GM23338 (cell line): ENCODE data around the gene PLPP4. TPM values are rescaled to one million over a fixed set of nuclear protein-coding genes. Genes with fewer than 3 reads are reported as not detected.

Experiments used
- ATAC-seq: fragments of 200-7000 bp; cut with Tn5 transposase; 3 replicates; pipeline ENCODE4 v1.9.1; 2020
- DNase-seq: peaks from one replicate; pipeline ENCODE4 v3.0.0-alpha.2; 2015; ENCODE audit warnings: low spot score
- H2AFZ ChIP-seq: fragments of 200-600 bp; sonication (generic); 2 replicates; pipeline ENCODE4 v1.8.0; 2016; ENCODE audit warnings: antibody characterized with exemption, mild to moderate bottlenecking, moderate library complexity
- H3F3A ChIP-seq: fragments of 200-600 bp; sonication (generic); replicated peaks from 2 replicates; pipeline ENCODE4 v1.8.0; 2017; ENCODE audit warnings: antibody characterized with exemption, mixed run types, low read depth
- H3K27ac ChIP-seq: fragments of 200-600 bp; sonication (generic); 2 replicates; pipeline ENCODE4 v1.6.1; 2016; ENCODE audit warnings: low read depth
- H3K27me3 ChIP-seq: fragments of 200-600 bp; sonication (generic); 2 replicates; pipeline ENCODE4 v1.8.0; 2016; ENCODE audit warnings: mild to moderate bottlenecking, mixed run types, moderate library complexity; ENCODE audit not compliant: insufficient read depth
- H3K36me3 ChIP-seq: fragments of 200-600 bp; sonication (generic); 2 replicates; pipeline ENCODE4 v1.8.0; 2016; ENCODE audit warnings: mild to moderate bottlenecking; ENCODE audit not compliant: insufficient read depth
- H3K4me1 ChIP-seq: fragments of 200-600 bp; sonication (generic); 2 replicates; pipeline ENCODE4 v1.8.0; 2016; ENCODE audit warnings: mild to moderate bottlenecking, moderate library complexity; ENCODE audit not compliant: insufficient read depth
- H3K4me2 ChIP-seq: fragments of 200-600 bp; sonication (generic); 2 replicates; pipeline ENCODE4 v1.7.1; 2017; ENCODE audit warnings: mixed run types
- H3K4me3 ChIP-seq: fragments of 200-600 bp; sonication (generic); 2 replicates; pipeline ENCODE4 v1.6.1; 2016; ENCODE audit warnings: mixed run types
- H3K79me2 ChIP-seq: fragments of 200-600 bp; sonication (generic); replicated peaks from 2 replicates; pipeline ENCODE4 v1.8.0; 2017; ENCODE audit warnings: mild to moderate bottlenecking; ENCODE audit not compliant: insufficient read depth
- H3K9me2 ChIP-seq: fragments of 200-600 bp; sonication (generic); 2 replicates; pipeline ENCODE4 v1.8.0; 2017; ENCODE audit not compliant: insufficient read depth
- H4K20me1 ChIP-seq: fragments of 200-600 bp; sonication (generic); replicated peaks from 2 replicates; pipeline ENCODE4 v1.8.0; 2017; ENCODE audit warnings: mild to moderate bottlenecking; ENCODE audit not compliant: insufficient read depth
- H3K27ac Mint-ChIP-seq: 2 replicates; pipeline ENCODE4 v1.8.0; 2020; ENCODE audit warnings: inconsistent platforms, mild to moderate bottlenecking, moderate library complexity, mixed read lengths
- H3K27me3 Mint-ChIP-seq: 3 replicates; pipeline ENCODE4 v1.8.0; 2022; ENCODE audit warnings: low read depth, mild to moderate bottlenecking, moderate library complexity, mixed read lengths, inconsistent platforms; ENCODE audit not compliant: insufficient read depth, poor library complexity
- H3K36me3 Mint-ChIP-seq: 3 replicates; pipeline ENCODE4 v1.8.0; 2021; ENCODE audit warnings: low read depth, mild to moderate bottlenecking, inconsistent platforms, moderate library complexity, mixed read lengths
- H3K4me1 Mint-ChIP-seq: 3 replicates; pipeline ENCODE4 v1.8.0; 2020; ENCODE audit warnings: mild to moderate bottlenecking, inconsistent platforms, mixed read lengths
- H3K4me3 Mint-ChIP-seq: 3 replicates; pipeline ENCODE4 v1.8.0; 2021; ENCODE audit warnings: moderate library complexity, mild to moderate bottlenecking, inconsistent platforms, mixed read lengths
- H3K9me3 Mint-ChIP-seq: 3 replicates; pipeline ENCODE4 v1.8.0; 2020; ENCODE audit warnings: moderate library complexity, mild to moderate bottlenecking, inconsistent platforms, mixed read lengths
- CREB1 ChIP-seq: fragments of 250-450 bp; sonication (Bioruptor Pico); IDR thresholded peaks from 2 replicates; pipeline ENCODE4 v1.5.0; 2020; ENCODE audit warnings: low read depth, mild to moderate bottlenecking, moderate library complexity
- EZH2phosphoT487 ChIP-seq: fragments of 200-600 bp; sonication (generic); IDR thresholded peaks from one replicate; pipeline ENCODE4 v1.8.1; 2018; ENCODE audit warnings: antibody characterized with exemption; ENCODE audit not compliant: unreplicated experiment
- JUNB ChIP-seq: IDR thresholded peaks from one replicate; pipeline ENCODE4 v1.6.1; 2016; ENCODE audit warnings: antibody characterized with exemption; ENCODE audit not compliant: unreplicated experiment
- STAT1 ChIP-seq: IDR thresholded peaks from one replicate; pipeline ENCODE4 v1.6.1; 2016; ENCODE audit warnings: antibody characterized with exemption; ENCODE audit not compliant: unreplicated experiment
- ZNF114 ChIP-seq: fragments of 250-450 bp; sonication (Bioruptor Pico); IDR thresholded peaks from 2 replicates; pipeline ENCODE4 v1.5.0; 2020; ENCODE audit warnings: mild to moderate bottlenecking, moderate library complexity
- ZNF331 ChIP-seq: fragments of 250-450 bp; sonication (Bioruptor Pico); IDR thresholded peaks from 2 replicates; pipeline ENCODE4 v1.5.0; 2020; ENCODE audit warnings: low read depth, mild to moderate bottlenecking, moderate library complexity
- ZNF462 ChIP-seq: fragments of 250-450 bp; sonication (Bioruptor Pico); IDR thresholded peaks from 2 replicates; pipeline ENCODE4 v1.5.0; 2020; ENCODE audit warnings: mild to moderate bottlenecking, moderate library complexity
- polyA plus RNA-seq: library from polyadenylated mRNA; unstranded; fragments of >200 nt; fragmentation: Nextera tagmentation; extraction: Ambion mirVana; gene quantifications from 2 replicates; pipeline ENCODE4 v1.2.1, GENCODE V29; 2016
- total RNA-seq: library from RNA; depleted of rRNA; stranded (reverse); fragments of >200 nt; shearing (Covaris generic); gene quantifications from 2 replicates; pipeline ENCODE4 v1.2.3, GENCODE V29; 2014
- TF ChIP-seq, protein P1 (sequence below), 2 experiments: fragments of 200-600 bp in 1 of 2; sonication (generic) in 1 of 2; conservative IDR thresholded peaks; 2 replicates each; pipeline versions ENCODE4 v1.5.1 to v1.6.1; 2016 to 2017; ENCODE audit warnings: antibody characterized with exemption in 2 of 2, low read depth in 2 of 2, mild to moderate bottlenecking in 2 of 2, moderate library complexity in 1 of 2
- TF ChIP-seq, protein P2 (sequence below): IDR thresholded peaks from one replicate; pipeline ENCODE4 v1.6.1; 2018; ENCODE audit warnings: antibody characterized with exemption; ENCODE audit not compliant: unreplicated experiment
- TF ChIP-seq, protein P3 (sequence below): IDR thresholded peaks from 2 replicates; pipeline ENCODE4 v1.6.1; 2016; ENCODE audit warnings: antibody characterized with exemption

The PLPP4 gene
- total and polyA plus RNA-seq, 2 experiments from 2014 or later = 0.24 to 0.31 TPM

DNA sequence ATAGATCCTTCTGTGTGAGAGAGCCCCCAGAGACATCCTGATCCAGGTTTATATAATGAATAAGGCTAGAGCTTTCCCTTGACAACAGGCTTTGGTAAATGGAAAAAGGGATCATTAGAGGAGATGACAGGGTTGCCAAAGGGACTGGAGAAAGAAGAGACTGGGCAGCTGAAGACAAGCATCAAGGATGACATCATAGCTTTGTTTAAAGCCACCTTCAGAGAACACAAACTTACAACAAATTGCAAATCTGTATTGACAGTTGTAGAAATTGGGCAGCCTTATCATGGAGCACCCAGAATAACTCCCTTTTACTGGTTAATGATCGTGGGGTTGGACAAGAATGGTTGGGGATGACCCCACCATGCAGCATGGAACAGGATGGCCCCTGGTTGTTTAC, 3.7 kb upstream of the PLPP4 start:
- Mint-ChIP-seq H3K4me1 (peaks cover 10% of the 10 kb centered on the region; the same call in 2 of the 3 replicates), H3K36me3 (no peaks in the 10 kb centered on the region), H3K27ac (no peak overlapping the region), H3K9me3 (peaks cover 2% of the 10 kb centered on the region; the same call in 2 of the 3 replicates), H3K4me3 (no peak overlapping the region), H3K27me3 (peaks cover 23% of the 10 kb centered on the region)
- Histone ChIP-seq H3K4me2 (no peak overlapping the region), H3F3A (no peaks in the 10 kb centered on the region), H3K4me1 (0 out of 2 replicates have a peak, but pooled peaks cover 4% of the 10 kb centered on the region), H3K36me3 (no peaks in the 10 kb centered on the region), H3K9me2 (no peaks in the 10 kb centered on the region), H3K27ac (no peak overlapping the region), H4K20me1 (no peaks in the 10 kb centered on the region), H2AFZ (no peak overlapping the region), H3K4me3 (no peak overlapping the region), H3K79me2 (no peaks in the 10 kb centered on the region), H3K27me3 (peaks cover 32% of the 10 kb centered on the region)
- DNase-seq (no peak), ATAC-seq (no peak)
- no peak for TF ChIP-seq EZH2phosphoT487
- TF ChIP-seq, protein P1, sequence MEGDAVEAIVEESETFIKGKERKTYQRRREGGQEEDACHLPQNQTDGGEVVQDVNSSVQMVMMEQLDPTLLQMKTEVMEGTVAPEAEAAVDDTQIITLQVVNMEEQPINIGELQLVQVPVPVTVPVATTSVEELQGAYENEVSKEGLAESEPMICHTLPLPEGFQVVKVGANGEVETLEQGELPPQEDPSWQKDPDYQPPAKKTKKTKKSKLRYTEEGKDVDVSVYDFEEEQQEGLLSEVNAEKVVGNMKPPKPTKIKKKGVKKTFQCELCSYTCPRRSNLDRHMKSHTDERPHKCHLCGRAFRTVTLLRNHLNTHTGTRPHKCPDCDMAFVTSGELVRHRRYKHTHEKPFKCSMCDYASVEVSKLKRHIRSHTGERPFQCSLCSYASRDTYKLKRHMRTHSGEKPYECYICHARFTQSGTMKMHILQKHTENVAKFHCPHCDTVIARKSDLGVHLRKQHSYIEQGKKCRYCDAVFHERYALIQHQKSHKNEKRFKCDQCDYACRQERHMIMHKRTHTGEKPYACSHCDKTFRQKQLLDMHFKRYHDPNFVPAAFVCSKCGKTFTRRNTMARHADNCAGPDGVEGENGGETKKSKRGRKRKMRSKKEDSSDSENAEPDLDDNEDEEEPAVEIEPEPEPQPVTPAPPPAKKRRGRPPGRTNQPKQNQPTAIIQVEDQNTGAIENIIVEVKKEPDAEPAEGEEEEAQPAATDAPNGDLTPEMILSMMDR (conservative IDR thresholded peaks at IDR 0.05; ENCODE audit: low read depth in 2 of 2) = no peak
- TF ChIP-seq, protein P2, sequence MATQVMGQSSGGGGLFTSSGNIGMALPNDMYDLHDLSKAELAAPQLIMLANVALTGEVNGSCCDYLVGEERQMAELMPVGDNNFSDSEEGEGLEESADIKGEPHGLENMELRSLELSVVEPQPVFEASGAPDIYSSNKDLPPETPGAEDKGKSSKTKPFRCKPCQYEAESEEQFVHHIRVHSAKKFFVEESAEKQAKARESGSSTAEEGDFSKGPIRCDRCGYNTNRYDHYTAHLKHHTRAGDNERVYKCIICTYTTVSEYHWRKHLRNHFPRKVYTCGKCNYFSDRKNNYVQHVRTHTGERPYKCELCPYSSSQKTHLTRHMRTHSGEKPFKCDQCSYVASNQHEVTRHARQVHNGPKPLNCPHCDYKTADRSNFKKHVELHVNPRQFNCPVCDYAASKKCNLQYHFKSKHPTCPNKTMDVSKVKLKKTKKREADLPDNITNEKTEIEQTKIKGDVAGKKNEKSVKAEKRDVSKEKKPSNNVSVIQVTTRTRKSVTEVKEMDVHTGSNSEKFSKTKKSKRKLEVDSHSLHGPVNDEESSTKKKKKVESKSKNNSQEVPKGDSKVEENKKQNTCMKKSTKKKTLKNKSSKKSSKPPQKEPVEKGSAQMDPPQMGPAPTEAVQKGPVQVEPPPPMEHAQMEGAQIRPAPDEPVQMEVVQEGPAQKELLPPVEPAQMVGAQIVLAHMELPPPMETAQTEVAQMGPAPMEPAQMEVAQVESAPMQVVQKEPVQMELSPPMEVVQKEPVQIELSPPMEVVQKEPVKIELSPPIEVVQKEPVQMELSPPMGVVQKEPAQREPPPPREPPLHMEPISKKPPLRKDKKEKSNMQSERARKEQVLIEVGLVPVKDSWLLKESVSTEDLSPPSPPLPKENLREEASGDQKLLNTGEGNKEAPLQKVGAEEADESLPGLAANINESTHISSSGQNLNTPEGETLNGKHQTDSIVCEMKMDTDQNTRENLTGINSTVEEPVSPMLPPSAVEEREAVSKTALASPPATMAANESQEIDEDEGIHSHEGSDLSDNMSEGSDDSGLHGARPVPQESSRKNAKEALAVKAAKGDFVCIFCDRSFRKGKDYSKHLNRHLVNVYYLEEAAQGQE = no peak
- TF ChIP-seq, protein P3, sequence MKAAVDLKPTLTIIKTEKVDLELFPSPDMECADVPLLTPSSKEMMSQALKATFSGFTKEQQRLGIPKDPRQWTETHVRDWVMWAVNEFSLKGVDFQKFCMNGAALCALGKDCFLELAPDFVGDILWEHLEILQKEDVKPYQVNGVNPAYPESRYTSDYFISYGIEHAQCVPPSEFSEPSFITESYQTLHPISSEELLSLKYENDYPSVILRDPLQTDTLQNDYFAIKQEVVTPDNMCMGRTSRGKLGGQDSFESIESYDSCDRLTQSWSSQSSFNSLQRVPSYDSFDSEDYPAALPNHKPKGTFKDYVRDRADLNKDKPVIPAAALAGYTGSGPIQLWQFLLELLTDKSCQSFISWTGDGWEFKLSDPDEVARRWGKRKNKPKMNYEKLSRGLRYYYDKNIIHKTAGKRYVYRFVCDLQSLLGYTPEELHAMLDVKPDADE = no peak
- no peak for TF ChIP-seq ZNF331
- no peak for TF ChIP-seq CREB1 (CRISPR knock-in tag)
- no peak for TF ChIP-seq ZNF114 (CRISPR knock-in tag)
- no peak for TF ChIP-seq STAT1

GRCh38 chr10:120453886-120454285, 3.1 kb upstream of the PLPP4 start:
- Histone ChIP-seq H3F3A (no peaks in the 10 kb centered on the region), H3K4me2 (no peak overlapping the region), H3K9me2 (no peaks in the 10 kb centered on the region), H3K27ac (no peak overlapping the region), H2AFZ (no peak overlapping the region), H3K79me2 (no peaks in the 10 kb centered on the region), H4K20me1 (no peaks in the 10 kb centered on the region), H3K36me3 (no peaks in the 10 kb centered on the region), H3K4me1 (0 out of 2 replicates have a peak, but pooled peaks cover 4% of the 10 kb centered on the region), H3K27me3 (peaks cover 38% of the 10 kb centered on the region), H3K4me3 (no peak overlapping the region)
- no peak overlapping the region for H3K4me3 Mint-ChIP-seq
- H3K4me1 Mint-ChIP-seq = peaks cover 10% of the 10 kb centered on the region
- peaks cover 2% of the 10 kb centered on the region; the same call in 2 of the 3 replicates for H3K9me3 Mint-ChIP-seq
- ATAC-seq (no peak), DNase-seq (no peak)
- no peak overlapping the region for H3K27ac Mint-ChIP-seq
- H3K27me3 Mint-ChIP-seq = peaks cover 27% of the 10 kb centered on the region
- H3K36me3 Mint-ChIP-seq = no peaks in the 10 kb centered on the region
- TF ChIP-seq ZNF462 (CRISPR knock-in tag) (no peak), JUNB (no peak)
